Stimulated activated CD4-positive, alpha-beta T cell treated with anti-CD3 and anti-CD28 coated beads, TNF-alpha, amount 100 ng/mL, for 1 hour (primary cell): Measurements from ENCODE around the gene IFT20.

ENCODE experiments used
- DNase-seq, 3 donors: peaks; one replicate each; pipeline ENCODE4 v3.0.0-alpha.2; 2020; ENCODE audit warnings: low read depth in 3 of 3, low spot score in 1 of 3

The IFT20 gene

DNA sequence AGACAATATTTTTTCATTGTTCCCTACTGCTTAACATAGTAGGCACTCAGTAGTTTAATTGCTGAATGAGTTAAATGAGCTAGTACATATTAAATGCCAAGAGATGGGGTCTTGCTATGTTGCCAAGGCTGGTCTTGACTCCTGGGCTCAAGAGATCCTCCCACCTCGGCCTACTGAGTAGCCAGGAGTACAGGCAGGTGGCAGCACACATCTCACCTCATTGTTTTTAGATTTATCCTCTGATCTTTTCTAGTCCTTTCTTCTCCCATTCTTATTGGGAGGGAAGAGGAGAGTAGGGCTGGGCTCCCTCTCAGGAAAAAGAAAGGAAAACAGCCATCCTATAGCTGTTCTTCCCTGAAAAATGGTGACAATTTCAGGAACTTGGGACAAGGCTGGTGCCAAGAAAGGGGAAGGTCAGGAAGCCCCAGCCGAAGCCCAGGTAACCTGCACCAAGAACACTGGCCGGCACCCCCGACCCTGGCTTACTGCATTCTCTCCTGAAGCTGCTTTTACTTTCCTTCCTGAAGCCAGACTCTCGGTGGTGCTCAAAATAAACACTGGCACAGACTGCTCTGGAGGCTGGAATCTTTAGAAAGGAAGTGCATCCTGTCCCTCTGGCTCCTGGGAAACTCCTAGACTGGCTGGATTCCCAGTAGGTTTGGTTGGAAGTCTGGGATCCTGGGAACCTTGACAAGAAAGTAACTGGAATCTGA lies 2.9 kb upstream of the IFT20 start:
- no peak for DNase-seq

DNA sequence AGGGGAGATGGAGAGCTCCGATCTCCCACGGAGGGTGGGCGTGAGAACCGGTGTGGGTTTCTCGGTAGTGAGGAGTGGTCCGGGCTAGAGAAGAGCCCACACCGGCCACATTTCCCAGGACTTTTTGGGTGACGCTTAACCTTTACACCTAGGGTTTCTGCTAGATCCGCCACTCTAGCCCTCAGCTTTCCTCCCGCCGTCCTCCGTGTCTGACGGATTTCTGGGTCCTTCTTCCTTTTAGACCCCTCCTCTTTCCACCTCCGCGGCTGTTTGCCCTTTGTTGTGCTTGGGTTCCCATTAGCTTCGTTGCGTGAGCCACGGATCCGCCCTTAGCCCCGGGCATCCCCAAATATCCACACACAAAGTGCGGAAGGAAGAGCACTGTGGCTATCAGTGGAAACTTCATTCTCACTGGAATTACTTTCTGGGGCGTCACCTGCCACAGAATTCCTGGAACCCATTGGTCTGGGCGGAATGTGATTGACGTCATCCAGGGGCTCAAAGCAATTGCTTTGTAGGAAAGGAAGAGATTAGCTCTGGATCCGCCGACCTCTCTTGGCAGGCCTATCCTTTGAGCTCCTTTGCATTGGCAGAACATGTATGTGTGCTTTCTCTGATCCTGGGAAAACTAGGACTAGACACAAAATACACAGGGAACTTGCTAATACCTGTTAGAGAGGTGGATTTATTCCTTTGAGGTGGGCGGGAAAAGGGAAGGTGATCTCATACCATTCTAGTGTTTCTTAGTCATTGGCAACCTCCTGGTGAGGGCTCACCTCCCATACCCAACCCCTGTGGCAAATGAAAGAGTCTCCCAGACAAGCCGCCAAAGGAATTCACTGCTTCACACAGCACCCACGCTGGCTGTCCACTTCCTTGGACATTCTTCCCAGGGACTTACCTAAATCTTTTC lies 943 bp upstream of the IFT20 start:
- DNase-seq, result no peak

DNA sequence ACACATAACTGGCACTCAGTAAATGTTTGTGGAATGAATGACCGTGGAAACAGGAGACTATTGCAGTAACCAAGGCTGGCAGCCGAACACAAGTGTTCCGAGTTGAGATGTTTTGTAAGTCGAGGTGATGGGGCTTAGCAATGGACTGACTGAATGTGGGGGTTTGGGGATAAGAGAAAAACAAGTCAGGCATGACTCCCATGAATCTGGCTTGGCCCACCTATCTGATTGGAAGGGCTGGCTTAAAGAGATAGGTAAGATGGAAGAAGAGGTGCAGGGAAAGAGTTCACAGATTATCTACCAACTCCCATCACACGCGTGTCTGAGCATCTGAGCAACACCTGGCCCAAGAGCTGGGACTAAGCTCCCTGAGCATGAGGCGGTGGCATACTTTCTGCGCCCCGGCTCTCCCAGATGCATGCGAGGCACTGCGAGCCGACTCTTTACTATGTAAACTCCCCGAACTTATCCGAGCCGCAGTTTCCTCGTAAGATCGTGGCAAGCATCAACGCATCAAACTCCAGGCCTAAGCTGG lies 539 bp downstream of the IFT20 start:
- no peak for DNase-seq

DNA sequence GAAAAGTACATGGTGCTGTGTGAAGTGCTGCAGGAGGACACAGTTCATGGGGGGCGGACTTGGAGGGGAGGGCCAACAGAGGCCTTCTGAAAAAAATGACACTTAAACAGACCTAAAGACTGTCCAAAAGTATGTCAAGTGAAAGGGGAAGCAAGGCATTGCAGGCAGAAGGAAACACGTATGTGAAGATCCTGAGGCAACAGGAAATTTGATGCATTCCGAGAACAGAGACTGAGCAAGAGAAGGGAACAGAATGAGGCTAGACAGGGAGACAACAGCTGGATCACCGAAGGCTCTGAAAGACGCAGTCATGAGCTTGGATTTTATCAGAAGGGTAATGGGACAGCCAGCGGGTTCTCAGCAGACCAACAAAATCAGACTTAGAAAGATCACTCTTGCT lies 1.1 kb downstream of the IFT20 start:
- no peak for DNase-seq

DNA sequence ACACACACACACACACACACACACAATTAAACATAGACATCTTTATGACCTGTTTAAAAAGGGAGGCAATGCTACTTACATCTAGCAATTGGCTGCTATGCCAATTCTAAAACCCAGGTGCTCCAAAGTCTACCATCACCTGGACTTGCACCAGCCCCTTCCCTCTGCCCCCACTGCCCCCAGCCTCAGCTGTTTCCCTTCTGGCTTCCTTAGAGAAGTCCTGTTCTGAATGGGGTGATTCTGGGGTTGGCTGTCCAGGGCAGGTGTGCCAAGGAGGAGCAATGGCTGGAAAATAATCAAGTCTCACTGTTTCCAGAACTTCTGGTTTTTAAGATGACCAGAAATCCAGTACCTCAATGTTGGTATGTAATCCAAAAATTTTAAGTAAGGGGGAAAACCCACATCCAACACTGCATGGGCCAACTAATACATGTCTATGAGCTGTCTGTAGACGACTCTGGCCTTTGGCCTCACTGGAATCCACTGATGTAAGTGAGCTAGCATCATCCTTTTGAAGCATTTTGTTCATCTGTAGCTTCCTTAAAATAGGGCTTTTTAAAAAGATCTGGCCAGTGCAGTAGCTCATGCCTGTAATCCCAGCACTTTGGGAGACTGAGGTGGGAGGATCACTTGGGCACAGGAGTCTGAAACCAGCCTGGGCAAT lies 2.1 kb downstream of the IFT20 start:
- DNase-seq, result no peak

DNA sequence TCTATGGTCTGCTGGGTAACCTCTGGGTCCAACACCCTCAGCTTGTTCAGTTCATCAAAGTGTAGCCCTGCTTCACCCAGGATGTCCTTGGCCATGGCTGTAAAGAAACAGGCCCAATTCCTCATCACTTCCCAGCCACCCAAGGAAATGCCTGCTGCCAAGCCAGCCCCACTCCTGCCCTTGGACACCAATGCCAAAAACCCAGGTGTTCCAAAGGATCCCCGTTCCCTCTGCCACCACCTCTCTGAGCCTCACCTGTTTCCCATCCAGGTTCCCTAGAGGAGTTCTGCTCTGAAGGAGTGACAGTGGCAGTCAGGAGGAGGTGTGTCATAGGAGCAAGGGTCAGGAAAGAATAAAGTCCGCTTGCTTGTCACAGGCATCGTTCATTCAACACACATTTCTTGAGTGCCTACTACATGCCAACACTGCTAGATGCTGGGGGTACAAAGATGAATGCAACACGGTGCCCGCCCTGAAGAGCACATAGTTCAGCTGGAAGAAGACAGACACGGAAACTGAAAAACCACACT lies 3.3 kb downstream of the IFT20 start:
- DNase-seq, result no peak

DNA sequence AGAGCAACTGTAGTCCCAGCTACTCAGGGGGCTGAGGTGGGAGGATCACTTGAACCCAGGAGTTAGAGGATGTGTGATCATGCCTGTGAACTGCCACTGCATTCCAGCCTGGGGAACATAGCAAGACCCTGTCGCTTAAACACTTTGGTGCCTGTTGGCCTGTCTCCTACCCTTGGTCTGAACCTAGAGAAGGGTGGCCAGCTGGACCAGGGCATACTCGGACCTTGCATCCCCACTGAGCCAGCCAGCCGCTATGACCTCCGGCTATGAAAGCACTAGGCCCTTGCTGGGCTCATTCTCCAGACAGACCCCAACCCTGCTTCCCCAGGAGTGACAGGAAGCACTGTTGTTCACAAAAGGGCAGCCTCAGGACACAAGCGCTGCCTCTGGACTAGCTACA lies 4.6 kb downstream of the IFT20 start:
- DNase-seq, result no peak

DNA sequence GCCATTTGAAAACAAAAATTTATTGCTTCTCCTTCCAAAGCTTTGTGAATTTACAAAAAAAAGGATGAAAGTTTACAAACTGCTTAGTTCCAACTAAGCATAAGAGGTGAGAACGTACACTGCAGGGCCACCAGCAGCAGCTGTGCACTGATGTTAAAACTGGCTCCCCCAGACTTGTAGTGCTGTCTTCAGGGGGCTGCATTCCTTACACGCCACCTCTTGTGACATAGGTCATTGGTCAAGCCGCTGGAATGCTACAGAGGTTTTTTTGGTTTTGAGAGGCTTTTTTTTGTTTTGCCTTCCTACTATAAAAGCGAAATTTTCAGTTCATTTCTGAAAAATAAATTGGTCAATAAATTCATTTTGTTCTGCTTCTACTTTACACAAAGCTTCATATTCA lies 6.9 kb downstream of the IFT20 start:
- DNase-seq, result no peak

DNA sequence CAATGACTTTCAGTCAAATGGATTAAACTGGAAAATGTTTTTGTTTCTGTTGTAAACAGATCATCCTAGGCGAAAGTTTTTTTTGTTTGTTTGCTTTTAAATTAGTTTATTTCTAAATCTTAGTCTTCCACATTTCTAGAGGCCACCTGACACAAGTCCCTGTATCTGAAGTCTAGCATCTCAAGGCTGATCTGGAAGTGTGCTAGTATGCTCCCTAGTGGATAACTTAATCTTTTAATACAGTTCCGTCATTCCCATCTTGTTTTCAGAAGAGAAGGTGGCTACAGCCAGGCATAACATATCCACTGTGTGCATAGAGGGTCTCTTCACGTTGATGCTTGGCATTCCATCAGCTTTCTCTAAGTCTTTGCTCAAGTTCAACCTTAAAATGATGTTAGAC lies 7.6 kb downstream of the IFT20 start:
- no peak for DNase-seq

DNA sequence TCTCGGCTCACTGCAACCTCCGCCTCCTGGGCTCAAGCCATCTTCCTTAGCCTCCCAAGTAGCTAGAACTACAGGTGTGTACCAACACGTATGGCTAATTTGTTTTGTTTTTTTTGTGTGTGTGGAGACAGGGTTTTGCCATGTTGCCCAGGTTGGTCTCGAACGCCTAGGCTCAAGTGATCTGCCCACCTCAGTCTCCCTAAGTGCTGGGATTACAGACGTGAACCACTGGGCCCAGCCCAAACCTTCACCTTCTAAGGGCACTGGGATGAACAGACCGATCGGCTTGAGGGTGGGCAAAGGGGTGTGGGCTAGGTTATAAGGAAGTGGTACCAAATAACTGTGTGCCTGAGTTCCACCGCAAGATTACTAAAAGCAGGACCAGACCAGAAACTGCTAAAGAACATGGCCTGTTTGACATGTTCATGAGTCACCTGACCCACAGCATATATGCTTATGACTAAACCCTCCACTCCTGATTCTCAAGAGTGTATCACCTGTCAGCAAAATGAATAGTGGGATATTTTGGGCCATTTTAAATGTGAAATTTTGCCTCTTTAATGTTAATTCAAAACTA lies 8.2 kb downstream of the IFT20 start:
- DNase-seq, result no peak

DNA sequence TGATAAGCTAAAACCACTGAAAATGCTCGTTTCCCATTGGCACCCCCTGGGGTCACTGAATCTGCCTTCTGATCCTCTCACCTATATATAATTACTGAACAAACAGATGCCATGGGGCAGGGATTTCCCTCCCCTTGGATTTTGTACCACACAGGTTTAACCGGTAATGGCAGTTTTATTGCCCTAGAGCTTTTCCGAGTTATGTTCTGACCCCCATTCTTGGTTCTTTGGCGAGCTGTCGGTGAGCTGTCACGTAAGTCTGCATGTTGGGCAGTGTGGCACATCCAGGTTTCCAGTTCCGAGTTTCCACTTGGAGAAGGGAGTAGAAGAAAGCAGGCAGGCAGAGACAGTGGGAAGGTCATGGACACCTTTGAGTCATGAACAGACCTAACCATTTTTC lies 9.2 kb downstream of the IFT20 start:
- no peak for DNase-seq

DNA sequence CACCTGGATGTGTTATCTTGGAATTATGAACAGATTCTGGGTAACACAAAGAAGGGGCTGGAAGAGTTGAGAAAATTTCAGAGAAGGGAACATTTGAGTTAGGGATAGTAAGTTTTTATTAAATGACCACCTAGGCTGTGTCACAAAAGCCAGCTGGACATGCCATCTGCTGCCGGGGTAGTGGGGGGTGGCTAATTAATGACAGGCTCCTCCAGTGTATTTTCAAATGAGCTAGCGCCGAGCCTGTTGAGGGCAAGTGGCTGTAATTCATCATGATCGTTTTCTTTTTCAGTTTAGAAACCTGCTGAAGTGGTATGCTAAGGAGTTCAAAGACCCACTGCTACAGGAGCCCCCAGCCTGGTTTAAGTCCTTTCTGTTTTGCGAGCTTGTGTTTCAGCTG lies 10.1 kb downstream of the IFT20 start:
- DNase-seq, result no peak

DNA sequence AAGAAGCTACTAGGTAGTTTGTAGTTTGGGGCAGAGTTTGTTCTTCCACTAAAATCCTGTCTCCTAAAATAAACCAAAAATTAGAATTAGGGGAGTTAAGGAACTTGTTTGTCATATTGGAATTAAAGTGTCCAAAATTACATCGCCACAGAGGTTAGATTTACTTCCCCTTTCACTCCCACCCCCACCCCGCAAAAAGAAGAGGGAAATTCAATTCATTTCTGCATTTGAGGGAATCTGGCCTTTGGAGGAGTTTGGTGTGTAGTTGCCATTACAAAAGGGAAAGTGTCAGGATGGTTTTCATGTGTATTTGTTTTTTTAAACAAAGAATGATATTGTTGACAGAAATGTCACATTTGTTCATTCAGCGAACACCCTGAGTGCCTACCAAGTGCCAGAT lies 10.5 kb downstream of the IFT20 start:
- DNase-seq, result no peak

DNA sequence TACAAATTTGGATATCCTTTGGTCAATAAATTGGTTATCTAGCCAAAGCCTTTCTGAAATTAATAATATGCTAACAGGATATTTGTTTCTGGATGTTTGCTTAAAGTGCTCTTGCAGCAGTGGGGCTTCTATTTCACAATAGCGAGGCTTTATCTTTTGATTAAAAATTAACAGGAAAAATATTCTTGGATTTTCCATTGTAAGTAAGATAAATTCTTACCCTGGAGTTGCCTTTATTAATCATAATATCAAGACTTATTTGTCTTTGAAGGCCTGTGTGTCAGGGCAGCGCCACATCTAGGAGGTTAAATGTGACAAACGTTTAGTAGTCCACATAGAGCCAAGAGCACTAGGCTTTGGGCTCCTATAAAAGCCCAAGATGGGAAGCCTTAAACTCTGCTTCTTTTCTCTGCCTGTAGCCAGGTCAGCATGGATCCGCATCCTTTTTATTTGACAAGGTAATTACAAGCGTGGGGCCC lies 11.0 kb downstream of the IFT20 start:
- DNase-seq, result no peak

DNA sequence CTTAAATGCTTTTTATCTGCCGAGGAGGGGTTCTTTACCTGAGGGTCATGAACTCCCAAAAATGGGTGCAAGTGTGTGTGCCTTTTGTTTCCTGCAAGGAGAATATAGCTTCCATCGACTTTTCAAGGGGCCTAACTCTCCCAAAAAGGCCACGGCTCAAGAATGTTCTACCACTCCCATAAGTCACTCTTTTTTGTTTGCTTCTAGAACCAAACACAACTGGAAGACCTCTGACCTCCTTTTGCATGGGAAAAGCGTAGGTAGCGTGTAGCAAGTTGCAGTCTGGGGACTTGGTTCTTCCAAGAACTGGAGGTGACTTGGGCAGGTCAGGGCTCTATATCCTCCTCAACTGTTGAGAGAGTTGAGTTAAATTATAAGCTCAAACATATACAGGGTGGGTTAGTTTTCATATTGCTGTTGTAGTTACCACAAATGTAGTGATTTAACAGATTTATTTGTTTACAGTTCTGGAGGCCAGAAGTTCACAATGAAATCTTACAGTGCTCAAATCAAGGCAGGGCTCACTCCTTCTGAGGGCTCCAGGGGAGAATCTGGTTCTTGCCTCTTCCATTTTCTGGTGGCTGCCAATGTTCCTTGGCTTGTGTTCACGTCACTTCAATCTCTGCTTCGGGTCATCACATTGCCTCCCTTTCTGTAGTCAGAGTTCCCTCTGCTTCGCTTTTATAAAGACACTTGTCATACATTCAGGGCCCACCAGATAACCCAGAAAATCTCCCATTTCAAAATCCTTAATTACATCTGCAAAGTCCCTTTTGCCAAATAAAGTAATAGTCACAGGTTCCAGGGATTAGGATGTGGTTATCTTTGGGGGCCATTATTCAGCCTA lies 14.8 kb downstream of the IFT20 start:
- DNase-seq, result no peak

DNA sequence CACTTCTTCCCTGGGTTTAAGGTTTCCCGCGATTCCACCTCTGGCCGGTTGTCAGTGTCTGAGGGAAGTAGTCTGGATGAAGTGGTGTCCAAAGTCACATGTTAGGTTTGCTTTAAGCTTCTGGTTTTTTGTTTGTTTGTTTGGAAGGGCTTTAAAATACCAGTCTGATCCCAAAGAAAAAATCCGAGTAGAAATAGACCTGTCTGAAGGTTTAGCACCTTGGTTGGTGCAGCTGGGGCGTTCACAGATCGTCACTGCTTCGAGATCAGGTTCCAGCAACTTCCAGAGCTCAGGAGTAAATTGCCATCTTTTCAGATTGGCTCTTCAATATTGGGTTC lies 15.7 kb downstream of the IFT20 start:
- DNase-seq, result no peak

DNA sequence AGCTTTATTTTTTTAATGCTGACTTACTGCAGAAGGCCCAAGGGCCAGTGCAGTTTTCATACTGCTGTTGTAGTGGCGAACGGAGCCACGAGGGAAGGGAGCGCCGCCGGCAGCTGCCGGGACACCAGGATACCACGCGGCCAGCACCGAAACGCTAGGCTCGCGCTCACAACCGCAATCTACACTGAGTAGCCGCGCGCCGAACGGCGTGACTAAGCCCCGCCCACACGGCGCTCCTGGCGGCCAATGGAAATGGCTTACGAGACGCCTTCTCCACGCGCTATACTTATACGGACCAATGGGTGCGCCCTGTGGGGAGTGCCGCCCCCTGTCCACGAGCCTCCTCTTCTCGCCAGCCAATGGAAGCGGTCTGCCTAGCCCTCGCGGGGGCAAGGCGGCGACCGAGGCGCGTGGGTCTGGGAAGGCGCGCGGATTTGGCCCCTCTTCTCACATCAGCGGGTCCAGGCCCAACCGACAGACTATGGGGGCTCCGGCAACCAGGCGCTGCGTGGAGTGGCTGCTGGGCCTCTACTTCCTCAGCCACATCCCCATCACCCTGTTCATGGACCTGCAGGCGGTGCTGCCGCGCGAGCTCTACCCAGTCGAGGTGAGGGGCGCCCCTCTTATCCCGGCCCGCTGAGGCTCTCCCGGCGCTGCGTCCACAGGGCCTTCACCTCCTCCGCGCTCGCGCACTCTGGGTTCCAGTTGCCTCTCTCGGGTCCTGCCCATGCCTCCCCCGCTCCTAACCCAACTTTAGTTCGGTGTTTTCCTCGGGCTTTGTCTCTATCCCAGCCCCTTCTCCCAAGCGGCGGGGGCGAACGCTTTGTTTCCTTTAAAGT lies 16.3 kb downstream of the IFT20 start, which contains the start of gene TMEM97:
TSS of gene TMEM97 (plus strand) at position 442 of the 839 bp plus-strand sequence. CDS start at position 482, 40 bp downstream.
- DNase-seq, result peak; percentile 82 to 86 (median 82)

DNA sequence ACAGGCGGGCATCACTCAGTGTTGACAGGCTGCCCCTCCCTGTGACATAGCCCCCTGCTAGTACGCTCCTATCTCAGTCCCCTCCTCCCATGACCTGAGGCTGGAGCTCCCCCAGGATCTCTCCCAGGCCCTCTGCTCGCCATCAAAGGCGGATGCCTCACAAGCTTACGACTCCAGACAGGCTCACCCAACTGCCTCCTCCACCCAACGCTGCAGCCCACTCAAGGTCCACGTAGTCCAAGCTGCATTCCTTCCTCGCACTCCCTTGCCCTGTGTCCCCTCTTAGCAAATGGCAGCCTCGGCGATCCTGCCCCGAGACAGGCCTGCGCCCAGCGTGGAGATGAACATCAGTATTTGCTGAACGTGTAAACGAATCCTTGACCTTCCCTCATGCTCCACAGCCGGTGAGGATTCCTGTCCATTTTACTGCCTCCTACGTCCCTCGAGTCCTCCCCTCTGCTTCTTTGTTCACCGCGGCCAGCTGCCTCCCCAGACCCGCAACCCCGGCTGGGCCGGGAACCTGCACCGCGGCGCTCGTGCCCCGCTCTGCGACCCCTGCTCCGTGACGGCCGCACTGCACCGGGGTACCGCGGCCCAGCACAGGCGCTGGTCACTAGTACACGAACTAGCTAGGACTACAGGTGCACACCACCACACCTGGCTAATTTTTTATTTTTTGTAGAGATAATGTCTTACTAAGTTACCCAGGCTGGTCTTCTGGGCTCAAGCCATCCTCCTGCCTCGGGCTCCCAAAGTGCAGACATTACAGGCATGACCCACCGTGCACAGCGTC lies 17.1 kb downstream of the IFT20 start:
- no peak for DNase-seq
